LoVo (cell line): ENCODE results near the gene SZT2.

Experiments
- DNase-seq: peaks from one replicate; pipeline ENCODE4 v3.0.0-alpha.2; 2016; ENCODE audit warnings: low spot score

The SZT2 gene

DNA sequence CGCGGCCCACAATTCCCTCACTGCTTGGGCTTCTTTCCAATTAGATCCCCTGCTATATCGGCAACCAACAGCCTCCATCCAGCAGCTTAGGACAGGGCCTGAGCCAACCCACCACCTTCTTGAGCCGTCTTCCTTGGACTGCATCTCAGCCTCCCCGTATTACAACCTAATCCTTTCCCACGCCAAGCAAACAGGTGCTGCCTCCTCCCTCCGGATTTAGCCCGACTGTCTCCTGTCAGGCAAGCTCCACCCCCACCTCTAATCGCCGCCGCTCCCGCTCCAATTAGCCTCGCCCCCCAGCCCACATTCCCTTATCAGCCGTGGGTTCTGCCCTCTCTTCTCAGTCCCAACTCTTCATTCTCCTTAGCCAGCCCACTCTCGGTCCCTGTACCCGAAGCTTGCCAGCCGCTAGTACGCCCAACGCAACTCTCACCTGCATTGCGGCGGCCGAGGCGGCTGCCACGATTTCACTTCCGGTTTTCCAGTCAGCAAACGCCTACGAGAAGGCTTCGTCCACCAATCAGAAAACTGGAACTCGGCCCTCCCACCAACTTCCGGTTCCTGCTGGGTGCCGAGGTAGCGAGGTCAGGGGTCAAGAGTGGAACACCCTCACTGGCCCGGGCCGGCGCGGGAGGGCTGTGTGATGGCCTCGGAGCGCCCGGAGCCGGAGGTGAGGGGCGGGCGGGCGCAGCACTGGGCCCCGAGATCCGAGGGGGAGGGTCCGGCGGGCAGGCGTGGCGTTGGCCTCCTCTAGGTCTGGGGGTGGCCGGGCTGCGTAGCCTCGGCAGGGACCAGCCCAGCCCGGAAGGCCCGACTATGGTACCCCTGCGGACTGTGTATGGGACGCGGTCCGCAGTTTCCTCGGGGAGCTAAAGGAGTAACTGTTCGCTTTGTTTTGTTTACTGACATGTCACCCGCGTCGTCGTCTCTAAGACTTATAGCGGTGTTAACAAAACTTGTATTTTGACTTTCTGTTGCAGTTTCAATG is at the start of gene SZT2, which contains the start of gene MED8:
Gene SZT2, plus strand, starts transcription at position 574 of the 988 bp plus-strand sequence. Its CDS starts 70 bp downstream, at position 644.
Gene MED8, minus strand, starts transcription at position 475 of the 988 bp plus-strand sequence. Its CDS starts 36 bp downstream, at position 439.
- DNase-seq = peak; percentile 95

DNA sequence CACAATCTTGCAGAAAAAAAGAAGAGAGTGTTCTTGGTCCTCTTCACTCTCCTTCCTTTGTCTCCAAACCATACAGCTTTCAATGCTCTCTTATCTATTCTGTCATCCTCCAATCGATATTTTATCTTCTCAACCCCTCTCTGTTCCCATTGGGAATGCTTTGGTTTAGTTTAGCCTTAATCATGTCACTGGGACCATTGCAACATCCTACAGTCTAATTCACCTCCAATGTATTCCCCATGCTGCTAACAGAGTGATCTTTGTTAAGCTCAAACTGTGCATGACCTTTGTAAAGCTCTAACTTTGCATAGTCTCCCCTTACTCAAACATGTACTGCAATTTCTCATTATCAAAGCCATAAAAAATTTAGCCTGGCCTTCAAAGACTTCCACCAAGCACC is 49.1 kb upstream of the SZT2 start:
- DNase-seq = no peak

DNA sequence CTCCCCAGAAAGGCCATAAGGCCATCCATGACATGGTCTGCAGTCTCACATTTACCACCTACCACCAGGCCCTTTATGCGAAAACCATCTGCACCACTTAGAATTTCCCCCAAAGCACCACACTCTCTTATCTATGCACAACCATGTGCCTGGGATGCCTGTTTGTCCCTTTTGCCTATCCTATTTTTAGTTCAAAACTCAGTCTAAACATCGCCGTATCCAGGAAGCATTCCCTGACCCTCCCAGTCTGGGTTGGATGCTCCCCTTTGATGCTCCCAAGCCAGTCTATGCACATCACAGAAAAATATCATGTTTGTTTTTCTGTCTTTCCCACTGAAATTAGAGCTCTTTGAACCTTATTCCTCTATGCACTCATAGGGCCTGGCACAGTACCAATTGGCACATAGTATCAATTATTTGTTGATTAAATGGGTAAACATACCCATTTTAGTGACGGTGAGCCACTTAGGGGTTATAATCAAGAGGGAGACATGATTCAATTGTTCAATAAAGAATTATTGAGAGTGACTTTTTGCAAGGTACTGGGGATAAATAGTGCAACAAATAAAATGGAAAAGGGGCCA is 45.3 kb upstream of the SZT2 start:
- no peak for DNase-seq

DNA sequence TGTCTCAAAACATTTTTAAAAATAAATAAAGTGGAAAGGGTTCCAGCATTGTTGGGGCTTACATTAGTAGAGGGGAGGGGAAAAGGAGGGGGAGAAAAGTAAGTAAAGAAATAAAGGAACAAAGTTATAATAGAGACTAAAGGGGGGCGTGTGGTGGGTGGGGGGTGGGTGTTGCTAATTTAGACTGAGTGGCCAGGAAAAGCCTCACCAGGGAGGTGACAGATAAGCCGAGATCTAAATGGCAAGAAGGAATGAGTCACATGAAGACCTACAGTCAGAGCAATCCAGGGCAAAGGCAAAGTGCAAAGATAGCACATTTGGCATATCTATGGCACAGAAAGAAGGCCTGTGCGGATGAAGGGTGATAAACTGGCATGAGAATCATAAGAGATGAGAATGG is 44.6 kb upstream of the SZT2 start:
- DNase-seq = peak; percentile 64

DNA sequence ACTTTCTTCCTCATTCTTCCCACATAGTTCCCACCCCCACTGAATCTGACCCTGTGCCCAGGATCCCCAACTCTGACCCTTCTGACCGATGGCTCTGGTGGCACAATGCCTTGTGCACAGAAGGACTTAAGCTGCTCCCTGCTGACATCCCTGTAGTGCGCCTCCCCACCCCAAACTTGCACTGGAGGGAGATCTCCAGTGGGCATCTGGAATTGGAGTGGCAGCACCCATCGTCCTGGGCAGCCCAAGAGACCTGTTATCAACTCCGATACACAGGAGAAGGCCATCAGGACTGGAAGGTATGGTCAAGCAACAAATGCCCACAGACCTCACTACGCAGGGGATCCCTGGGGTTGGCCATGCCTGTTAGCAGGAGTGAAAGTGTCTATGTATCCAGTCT is 43.1 kb upstream of the SZT2 start:
- DNase-seq = no peak

DNA sequence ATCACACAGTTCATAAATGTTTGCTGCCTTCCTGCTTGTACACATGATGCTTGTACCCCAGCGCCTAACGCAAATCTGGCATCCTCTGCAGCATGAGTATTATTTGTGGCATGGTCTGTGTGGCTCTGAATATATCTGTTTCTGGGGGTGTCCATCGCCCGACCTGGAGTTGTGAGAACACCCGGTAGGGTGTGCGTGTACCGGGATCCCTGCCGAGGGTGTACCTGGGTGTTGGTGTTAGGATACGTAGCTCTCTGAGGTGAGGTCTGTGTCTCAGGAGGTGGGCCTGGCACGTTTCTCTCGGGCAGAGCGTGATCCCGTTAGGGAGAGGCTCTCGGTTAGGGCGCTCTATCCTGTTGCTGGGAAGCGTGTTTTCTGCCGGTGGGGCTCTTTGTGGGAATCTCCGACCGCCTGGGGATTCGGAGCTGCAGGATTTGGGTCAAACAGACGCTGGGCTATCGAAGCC is 41.3 kb upstream of the SZT2 start:
- peak; percentile 46 for DNase-seq

DNA sequence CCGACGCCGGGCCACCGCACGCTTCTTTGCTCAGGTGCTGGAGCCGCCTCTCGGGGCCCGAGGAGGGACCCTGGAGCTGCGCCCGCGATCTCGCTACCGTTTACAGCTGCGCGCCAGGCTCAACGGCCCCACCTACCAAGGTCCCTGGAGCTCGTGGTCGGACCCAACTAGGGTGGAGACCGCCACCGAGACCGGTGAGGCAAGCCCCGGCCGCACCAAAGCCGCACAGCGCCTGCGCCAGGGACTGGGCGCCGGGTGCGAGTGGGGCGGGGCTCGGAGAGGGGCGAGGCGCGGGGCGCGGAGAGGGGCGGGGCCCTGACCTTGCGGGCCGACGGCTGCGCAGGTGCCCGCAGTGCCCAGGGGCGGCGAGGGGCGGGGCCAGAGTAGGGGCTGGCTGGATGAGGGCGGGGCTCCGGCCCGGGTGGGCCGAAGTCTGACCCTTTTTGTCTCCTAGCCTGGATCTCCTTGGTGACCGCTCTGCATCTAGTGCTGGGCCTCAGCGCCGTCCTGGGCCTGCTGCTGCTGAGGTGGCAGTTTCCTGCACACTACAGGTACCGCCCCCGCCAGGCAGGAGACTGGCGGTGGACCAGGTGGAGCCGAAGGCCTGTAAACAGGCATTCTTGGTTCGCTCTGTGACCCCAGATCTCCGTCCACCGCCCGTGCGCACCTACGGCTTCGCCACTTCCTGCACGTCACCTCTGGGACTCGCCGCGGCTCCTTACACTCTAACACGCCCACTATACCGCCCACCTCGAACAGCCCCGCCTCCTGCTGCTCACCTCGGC is 40.7 kb upstream of the SZT2 start:
- DNase-seq = peak; percentile 93

DNA sequence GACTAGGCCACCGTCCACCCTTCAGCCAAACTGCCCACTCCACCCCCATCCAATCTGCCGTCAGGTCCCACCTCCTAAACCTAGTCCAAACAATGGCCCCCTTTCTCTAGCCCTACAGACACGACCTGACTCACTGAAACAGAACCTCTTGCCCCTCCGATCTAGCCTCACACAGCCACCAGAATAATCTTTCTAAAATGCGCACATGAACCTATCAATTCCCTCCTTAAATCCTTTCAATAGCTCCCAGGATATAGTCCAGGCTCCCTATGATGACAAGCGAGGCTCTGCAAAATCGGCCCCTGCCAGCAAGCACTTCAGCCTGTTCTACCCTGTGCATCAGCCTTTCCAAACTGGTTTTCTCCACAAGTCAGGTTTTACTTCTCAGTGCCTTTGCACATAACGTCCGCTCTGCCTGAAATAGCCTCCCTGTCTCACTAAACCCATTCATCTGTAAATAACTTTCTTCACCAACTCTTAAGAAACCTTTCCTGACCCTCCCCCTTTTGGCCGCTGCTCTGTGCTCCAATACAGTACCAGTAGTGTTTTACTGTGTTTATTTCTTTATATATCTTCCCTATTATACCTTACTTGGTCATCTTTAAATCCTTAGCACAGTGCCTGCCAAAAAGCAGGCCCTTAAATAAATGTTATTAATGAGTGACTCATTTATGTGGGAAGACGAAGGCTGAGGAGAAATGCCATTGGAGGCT is 39.9 kb upstream of the SZT2 start:
- DNase-seq = no peak

DNA sequence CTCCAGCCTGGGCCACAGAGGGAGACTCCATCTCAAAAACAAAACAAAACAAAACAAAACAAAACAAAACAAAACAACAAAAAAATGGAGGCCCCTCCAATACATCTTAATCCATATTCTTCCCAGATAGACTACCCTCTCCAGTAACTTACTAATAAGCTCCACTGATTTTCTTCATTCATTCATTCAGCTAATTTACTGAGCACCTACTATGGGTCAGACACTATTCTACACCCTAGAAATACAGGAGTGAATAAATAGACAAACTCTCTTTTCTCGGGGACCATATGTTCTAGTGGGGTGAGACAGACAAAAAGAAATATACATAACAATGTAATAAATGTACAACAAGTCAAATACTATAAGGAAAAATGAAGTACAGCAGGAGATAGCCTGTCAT is 38.7 kb upstream of the SZT2 start:
- no peak for DNase-seq

DNA sequence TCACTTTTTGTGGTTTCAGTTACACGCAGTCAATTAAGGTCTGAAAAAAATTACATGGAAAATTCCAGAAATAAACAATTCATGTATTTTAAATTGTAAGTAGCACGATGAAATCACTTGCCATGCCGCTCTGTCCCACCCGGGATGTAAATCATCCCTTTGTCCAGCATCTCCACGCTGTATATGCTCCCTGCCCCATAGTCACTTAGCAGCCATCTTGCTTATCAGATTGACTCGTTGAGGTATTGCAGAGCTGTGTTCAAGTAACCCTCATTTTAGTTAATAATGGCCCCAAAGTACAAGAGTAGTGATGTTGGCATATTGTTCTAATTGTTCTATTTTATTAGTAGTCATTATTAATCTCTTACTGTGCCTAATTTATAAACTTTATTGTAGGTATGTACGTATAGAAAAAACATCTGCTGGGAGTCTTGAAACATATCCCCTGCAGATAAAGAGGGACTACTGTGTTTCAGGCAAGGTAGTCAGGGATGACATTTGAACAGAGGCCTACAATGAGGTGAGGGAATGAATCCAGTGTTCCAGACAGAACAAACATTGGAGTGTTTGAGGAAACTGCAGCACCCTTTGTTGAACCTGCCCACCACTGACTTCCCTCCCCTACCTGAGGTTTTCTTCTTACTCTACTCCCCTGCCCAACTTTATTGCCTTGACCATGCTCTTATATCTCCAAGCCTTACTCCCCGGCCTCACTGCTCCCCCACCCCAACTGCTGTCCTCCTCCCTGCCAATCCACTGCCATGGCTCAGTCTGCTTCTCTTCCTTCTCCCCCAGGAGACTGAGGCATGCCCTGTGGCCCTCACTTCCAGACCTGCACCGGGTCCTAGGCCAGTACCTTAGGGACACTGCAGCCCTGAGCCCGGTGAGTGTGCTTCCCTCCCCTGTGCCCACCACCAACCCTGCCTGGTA is 38.0 kb upstream of the SZT2 start:
- DNase-seq = no peak

DNA sequence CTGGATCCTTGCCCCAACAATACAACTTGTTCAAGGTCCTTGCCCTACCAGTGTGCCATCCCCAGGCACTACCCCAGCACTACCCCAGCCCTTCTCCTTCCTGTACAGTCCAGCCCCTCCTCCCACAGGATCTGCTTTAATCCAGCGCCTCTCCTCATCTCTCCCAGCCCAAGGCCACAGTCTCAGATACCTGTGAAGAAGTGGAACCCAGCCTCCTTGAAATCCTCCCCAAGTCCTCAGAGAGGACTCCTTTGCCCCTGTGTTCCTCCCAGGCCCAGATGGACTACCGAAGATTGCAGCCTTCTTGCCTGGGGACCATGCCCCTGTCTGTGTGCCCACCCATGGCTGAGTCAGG is 37.4 kb upstream of the SZT2 start:
- DNase-seq = no peak

DNA sequence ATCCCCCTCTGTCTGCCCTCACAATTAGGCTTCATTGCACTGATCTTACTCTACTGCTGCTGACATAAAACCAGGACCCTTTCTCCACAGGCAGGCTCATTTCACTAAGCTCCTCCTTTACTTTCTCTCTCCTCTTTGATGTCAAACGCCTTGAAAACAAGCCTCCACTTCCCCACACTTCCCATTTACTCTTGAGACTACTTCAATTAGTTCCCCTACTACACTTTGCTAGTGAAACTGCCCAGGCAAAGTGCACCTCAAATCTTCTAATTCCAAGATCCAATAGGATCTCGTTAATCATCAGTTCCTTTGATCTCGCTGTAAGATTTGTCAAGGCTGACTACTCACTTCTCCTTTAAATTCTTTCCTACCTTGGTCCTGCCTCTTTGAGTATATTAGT is 36.8 kb upstream of the SZT2 start:
- no peak for DNase-seq

DNA sequence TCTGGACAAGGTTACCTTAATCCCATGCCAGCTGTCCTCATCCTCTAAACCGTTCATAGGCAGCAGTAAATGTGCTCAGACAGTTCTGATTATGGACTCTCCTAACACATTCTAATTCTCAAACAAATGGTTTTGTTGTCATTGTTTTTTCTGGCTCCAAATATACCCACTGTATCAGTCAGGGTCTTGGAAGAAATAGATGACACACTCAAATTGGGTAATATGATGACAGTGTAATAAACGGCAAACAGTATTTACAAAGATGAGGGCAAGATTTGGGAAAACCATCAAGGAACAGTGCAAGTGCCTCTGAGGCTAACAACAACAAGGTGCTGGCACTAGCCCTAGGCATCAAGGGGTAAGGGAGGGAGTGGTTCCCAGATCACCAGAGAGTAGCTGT is 35.2 kb upstream of the SZT2 start:
- DNase-seq = no peak

DNA sequence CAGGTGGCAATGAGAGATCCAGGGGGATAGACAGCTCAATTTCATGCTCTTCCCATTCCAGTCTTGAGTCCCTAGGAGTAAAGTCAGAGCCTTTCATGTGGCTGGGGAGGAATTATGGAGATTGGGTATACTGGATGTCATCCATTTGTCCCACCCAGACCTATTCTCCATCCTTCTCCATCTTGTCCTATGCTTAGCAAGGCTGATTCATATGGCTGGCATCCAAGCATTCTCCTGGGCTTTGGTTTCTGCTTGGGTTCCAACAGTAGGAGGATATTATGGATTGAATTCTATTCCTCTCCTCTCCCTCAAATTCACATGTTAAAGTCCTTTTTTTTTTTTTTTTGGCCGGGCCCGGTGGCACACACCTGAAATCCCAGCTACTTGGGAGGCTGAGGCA is 34.8 kb upstream of the SZT2 start:
- no peak for DNase-seq

DNA sequence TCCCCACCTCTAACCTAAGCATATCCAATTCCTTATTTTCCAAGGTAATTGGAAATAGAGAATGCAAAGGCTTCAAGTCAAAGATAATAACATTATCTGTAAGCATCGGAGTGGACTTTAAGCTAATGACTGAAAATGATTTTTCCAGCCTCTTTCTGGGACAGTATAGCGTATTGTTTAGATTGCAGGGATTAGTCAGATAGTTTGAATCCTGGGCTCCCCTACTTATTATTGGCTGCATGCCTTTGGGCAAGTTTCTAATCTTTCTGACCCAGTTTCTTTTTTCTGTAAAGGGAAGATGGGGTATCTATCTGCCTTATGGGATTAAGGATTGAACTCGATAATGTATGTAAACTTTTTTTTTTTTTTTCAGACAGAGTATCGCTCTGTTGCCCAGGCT is 32.4 kb upstream of the SZT2 start:
- DNase-seq = no peak

DNA sequence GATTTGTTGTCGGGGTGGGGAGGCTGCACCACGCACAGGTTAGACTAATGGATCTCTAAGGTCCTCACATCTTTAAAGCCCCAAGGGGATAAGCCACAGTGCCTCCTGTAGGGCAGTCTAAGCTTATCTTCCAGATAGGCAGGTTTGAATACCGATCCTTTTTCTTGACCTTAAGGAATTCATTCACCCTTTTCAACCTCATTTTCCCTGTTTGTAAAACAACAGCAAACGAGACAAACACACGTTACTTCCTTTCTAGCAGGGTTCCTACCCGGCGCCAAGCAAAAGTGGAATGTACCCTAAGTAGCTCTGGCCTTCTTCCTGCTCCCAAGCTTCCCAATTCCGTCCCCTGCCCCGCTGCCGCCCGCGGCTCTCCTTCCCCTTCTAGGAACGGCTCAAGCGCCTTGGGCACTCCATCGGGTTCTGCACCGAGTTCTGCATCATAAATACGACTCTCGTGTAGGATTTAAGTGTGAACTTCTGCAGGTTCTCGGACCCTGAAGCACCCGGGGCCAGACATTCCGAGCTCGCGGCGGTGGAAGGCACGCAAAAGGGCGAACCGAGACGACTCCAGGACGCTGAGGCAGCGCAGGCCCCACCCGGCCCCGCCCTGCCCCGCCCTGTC is 31.5 kb upstream of the SZT2 start:
- no peak for DNase-seq

DNA sequence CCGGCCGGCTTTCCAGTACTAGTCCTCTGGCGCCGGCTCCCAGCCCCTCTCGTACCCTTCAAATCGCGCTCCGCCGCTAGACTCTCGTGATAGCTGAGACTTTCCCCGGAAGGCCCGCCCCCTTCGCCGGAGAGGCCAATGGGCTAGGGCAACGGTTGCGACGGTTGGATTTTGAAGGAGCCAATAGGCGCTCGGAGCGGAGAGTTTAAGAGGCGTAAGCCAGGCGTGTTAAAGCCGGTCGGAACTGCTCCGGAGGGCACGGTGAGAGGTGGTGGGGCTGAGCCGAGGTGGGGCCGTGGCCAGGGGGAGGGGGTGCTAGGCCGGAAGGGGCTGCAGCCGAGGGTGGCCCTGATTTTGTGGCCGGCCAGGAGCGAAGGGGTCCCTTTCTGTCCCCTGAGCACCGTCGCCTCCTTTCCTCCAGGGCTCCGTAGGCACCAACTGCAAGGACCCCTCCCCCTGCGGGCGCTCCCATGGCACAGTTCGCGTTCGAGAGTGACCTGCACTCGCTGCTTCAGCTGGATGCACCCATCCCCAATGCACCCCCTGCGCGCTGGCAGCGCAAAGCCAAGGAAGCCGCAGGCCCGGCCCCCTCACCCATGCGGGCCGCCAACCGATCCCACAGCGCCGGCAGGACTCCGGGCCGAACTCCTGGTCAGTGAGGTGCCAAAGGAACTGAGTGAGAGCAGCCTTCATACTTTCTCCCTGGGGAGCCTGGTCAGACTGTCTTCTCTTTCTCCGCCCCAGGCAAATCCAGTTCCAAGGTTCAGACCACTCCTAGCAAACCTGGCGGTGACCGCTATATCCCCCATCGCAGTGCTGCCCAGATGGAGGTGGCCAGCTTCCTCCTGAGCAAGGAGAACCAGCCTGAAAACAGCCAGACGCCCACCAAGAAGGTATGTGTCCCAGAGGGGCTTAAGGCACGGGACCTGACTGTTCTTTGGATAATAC is 30.7 kb upstream of the SZT2 start, which contains the start of gene CDC20:
Gene CDC20, plus strand, starts transcription at position 236 of the 948 bp plus-strand sequence. Its CDS starts 235 bp downstream, at position 471.
- DNase-seq = peak; percentile 99

DNA sequence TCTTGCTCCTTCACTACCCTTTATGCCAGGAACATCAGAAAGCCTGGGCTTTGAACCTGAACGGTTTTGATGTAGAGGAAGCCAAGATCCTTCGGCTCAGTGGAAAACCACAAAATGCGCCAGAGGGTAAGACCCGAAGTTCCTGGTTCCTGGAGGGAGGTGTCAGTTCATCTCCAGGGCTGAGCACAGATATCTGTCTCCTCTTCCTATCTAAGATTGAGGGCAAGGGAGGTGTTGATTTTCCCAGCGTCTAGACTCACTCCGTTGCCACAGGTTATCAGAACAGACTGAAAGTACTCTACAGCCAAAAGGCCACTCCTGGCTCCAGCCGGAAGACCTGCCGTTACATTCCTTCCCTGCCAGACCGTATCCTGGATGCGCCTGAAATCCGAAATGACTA is 30.0 kb upstream of the SZT2 start:
- DNase-seq = no peak

DNA sequence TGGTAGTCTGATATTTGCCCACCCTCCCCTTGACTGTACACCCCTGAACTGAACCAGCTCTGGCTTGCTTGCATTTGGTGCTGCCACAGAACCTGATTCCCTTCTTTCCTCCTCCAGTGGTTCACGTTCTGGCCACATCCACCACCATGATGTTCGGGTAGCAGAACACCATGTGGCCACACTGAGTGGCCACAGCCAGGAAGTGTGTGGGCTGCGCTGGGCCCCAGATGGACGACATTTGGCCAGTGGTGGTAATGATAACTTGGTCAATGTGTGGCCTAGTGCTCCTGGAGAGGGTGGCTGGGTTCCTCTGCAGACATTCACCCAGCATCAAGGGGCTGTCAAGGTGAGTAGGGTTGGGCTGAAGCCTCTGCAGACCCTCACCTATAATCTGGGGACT is 29.1 kb upstream of the SZT2 start:
- no peak for DNase-seq
